GM19467 (cell line): Measurements from ENCODE around the gene KRTAP12-1.

Experiments used
- ATAC-seq: cut with Tn5 transposase; IDR thresholded peaks from one replicate; pipeline ENCODE4 v1.9.1; 2021; ENCODE audit warnings: mild to moderate bottlenecking, moderate library complexity; ENCODE audit not compliant: unreplicated experiment

KRTAP12-1 gene

GRCh38 chr21:44681861-44682579, at the start of gene KRTAP12-1:
Gene KRTAP12-1, minus strand, starts transcription at chr21:44682163. Its CDS starts 40 bp downstream, at chr21:44682123.
- ATAC-seq = no peak

GRCh38 chr21:44730951-44731579, 49.1 kb upstream of the KRTAP12-1 start:
- ATAC-seq = no peak

GRCh38 chr21:44730028-44730395, 48.0 kb upstream of the KRTAP12-1 start:
- ATAC-seq = no peak

GRCh38 chr21:44729336-44730027, 47.5 kb upstream of the KRTAP12-1 start:
- no peak for ATAC-seq

GRCh38 chr21:44728716-44729115, 46.8 kb upstream of the KRTAP12-1 start:
- no peak for ATAC-seq

DNA sequence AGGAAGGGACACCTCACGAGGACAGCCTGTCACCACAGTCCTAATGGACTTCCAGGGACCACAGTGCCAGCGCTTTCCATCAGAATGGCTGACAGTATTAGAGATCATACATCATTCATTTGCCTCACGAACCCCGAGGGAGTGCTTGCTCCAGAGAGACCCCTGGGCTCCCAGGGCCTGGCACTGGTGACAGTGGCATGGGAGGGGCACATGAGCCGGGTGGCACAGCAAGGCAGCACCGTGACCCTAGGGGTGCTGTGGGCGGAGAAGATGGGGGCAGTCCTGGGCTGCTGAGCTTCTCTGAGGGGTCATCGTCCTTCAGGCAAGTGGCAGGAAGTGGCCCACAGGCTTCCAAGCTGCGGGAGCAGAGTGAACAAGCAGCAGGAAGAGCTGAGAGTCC, 45.8 kb upstream of the KRTAP12-1 start:
- no peak for ATAC-seq

DNA sequence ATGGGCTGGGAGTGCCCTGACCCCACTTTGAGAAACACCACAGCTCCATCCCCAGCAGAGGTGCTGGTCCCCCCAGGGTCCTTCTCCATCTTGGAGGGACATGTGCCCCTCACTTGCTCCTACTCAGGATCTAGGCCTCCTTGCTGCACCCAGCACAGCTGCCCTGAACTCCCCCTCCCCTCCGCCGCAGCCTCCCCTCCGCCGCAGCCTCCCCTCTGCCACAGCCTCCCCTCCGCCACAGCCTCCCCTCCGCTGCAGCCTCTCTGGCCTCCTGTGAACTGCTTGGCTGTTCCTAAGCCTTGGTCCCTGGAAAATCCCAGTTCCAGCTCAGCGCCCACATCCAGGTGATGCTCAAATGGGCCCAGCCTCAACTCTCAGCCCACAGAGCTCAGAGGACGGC, 45.4 kb upstream of the KRTAP12-1 start:
- no peak for ATAC-seq

DNA sequence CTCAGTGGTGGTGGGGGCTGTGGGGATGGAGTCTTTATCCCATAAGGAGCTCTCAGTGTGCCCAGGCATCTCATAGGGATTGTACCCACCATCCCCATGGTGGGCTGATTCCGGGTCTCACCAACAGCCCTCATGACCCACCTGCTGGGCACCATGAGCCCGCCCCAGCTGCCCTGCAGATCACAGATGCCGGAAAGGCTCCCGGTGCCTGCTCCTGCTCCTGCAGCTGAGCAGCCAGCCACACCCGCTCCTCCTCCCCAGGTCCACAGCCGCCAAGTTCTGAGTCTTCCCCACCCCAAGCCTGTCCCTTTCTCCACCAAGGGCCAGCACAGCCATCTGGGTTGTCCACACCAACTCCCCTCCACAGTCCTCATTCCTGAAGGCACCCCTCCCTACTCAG, 44.9 kb upstream of the KRTAP12-1 start:
- no peak for ATAC-seq

DNA sequence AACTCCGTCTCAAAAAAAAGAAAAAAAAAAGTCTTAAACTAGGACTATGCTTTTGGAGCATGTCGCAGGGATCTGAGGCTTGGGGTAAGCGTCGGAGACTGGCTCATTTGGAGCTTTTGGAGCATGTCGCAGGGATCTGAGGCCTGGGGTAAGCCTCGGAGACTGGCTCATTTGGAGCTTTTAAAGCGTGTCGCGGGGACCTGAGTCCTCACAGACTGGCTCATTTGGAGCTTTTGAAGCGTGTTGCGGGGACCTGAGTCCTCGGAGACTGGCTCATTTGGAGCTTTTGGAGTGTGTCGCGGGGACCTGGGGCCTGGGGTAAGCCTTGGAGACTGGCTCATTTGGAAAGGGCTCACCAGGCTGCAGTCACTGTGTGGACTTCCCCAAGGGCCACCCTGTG, 43.0 kb upstream of the KRTAP12-1 start:
- ATAC-seq = no peak

DNA sequence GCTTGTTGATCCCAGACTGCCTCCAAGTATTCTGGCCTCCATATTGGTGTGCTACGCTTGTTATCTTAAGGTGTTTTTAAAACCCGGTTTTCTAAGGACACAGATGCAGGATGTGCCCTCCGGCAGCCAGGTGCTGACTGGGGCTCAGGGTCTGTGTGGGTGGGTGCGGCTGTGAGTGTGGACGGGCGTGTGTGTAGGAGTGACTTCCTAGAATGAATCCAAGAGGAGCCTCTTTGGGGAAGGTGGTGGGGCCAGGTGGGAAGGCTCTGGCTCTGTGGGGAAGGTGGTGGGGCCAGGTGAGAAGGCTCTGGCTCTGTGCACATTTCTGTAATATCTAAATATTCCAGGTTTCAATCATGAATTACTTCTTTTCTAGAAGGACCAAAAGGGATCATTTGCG, 42.2 kb upstream of the KRTAP12-1 start:
- no peak for ATAC-seq

DNA sequence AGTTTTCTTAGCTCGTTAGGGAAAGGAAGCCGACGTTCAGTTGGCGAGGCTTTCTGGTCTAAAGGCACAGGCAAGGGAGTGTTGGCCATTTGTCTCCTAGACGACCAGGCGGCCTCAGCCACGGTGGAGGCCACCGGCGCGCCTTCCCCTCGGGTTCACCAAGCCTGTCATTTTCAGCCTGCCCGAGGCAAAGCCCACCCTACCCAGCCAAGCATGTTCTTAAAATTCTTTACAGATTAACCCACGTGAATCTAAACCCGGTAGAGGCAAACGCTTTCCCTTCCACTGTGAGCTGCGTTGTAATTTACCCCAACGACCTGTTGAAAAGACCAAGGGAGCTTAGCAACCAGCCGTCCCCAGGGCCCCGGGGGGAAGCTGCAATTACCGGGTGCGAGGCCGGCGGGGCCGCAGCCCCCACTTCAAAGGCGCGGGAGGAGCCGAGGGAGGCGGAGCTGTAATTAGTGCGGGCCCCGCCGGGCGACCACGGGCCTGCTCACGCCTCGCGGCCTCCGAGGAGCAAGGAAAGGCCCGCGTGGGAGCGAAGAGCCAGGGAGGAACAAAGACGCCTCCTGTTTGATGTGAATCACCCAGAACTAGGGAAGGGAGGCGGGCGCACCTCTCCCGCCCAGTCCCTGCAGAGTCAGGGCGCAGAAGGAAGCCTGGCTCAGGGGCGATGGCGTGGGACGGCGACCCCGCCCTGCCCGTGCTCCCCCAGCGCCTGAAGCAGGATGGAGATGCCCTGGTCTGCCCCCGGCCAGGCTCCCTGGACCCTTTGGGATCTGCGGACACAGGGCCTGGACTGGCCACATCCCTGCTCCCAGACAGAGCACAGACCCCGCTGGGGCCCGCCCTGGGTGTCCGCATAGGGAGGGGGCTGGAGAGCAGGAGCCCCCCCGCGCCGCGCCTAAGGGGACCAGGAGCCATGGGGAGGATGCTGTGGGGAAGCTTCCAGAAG, 41.5 kb upstream of the KRTAP12-1 start:
- ATAC-seq = no peak

DNA sequence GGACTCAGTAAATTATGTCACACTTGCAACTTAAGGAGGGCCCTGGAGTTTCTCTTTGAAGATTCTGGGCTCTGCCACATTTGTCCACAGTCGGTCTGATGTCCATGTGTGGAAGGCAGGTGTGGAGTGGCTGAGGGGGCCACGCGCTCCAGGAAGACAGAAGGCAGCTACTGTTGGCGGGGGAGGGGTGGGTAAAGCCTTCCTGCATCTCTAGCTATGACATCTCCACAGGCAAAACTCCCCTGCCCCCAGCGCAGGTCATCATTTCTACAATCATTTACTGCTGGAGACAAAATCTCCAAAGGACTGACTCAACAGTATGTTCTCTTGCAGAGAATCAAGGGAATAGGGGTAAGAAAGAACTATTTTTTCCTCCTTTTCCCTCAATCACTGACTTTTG, 40.8 kb upstream of the KRTAP12-1 start:
- no peak for ATAC-seq

- no peak for ATAC-seq
Measured at GRCh38 chr21:44720170-44720569, 38.2 kb upstream of the KRTAP12-1 start.

DNA sequence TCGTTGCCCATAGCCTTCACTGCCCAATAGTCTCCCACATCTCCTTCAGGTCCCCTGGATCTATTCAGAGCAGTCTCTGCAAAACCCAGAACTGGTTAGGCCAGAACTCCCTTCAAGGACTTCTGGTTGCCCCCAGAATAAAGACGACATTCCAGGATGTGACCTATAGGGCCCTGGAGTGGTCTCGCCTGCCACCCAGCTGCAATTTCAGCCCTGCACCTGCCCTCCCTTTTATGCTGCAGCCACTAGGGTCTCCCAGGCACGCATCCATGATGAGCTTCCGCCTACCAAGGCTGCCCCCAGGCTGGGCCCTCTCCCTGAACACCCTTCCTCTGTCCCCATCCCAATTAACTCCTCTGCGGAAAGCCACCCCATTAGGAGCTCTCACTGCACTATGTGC, 36.6 kb upstream of the KRTAP12-1 start:
- ATAC-seq = no peak

DNA sequence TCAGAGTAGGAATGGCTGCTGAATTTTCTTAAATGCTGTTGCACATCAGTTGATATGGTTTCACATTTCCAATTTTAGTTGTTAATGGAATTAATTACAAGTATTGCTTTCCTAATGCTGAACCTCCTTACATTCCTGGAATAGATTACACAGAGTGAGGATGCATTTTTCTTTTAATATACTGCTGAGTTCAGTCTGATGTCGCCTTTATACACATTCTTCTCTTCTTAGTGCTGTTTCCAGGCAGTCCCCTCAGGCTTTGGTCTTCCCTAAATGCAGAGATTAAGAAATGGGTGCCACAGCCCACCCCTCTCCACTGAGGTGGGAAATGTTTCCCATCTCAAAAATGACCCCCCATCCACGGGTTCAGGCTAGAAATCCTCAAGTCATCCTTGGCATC, 36.1 kb upstream of the KRTAP12-1 start:
- ATAC-seq = no peak

- no peak for ATAC-seq
Measured at GRCh38 chr21:44716984-44717383, 35.0 kb upstream of the KRTAP12-1 start.

DNA sequence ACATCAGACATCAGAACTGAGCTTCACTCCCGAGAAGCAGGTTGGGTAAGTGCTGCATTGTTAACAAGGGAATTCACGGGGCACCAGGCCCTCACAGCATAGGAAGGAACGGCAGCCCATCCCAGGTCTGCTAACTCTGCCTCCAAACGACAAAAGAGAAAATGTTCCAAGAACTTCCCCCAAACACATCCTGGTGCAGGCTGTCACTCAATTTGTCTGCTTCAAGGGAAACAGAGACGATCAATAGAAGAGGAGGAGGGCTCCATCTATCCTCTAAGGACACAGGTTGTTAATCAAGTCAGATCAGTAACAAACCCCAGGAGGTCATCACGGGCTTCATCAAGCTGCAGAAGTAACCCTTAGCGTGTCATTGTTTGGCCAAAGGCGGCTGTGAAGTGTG, 32.9 kb upstream of the KRTAP12-1 start:
- no peak for ATAC-seq

GRCh38 chr21:44713846-44714245, 31.9 kb upstream of the KRTAP12-1 start:
- no peak for ATAC-seq

DNA sequence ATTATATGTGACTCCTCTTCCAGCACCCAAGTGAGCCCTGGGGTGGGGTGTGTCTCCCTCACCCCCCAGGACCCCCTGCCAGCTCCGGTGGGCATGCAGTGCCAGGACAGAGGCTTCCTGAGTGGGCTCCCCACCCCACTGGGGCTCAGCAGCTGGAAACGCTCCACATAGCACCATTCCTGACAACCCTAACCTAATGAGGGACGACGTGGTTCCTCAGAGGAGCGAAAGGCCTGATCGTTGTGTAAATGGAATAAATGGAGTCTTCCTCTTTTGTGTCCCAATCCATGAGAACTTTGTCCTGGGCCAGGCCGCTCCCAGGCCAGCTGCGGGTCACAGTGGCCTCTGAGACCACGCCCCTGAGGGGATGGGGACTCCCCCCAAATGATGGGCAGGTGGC, 31.2 kb upstream of the KRTAP12-1 start:
- no peak for ATAC-seq

DNA sequence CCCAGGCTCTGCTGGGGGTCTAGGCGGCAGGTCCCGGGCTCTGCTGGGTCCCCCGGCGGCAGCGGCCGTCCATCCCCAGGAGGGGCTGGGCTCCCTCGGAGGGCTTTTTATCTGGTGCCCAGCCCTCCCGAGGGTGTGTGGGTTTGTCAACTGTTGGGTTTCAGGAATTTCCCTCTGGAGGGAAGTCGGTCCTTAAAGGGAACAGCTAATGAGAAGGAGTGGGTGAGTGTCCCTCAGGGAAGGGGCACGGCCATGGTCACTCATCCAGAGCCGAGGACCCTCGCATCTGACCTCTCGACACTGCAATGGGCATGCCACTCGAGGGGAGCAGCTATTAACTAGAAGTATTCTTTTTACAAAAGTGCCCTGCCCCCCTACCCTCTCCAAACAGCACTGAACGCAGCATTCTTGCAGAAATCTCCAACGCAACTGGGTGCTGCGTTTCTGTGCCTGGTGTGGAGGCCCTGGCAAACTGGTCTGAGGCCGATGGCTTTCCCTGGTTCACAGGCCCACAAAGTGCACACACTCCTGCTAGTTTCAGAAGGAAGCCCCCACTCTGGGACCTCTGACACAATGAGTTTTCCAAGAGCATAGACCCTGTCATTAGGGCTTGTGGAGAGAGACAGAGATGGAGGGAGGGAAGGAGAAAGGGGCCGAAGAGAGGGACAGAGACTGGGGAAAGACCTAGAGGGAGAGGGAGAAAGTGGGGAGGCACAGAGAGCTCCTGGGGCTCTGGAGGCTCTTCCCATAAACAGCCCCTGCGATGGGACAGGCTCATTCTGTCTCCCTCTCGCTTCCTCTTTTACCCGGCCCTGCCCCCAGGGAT, 30.5 kb upstream of the KRTAP12-1 start:
- no peak for ATAC-seq
